ENCODE measurements around the gene BOD1.

BOD1 gene

DNA sequence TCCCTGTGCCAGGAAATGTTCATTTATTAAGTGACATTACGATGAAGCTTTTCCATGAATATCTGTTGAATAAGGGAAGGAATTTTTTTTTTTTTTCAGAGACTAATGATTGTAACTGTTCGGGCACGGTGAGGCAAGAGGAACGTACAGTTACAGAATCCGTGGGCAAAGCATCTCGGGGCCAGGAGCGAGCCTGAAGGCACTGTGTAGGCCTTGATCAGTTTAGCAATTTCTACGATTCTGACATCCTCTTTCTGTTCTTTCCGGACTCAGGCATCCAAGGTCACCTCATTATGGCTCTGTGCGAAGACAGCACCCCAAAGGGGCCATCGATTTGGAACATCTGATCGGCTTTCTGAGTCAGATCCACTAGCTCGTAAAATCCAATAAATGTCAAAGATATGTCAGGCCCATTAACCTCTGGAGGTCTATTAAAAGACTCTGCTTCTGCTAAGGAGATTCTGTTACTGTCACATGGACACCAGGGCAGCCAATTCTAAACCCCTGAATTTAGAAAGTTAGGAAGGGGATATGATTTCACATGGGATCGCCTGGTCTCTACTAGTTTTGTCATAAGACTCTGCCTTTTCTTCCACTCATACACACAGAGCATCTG is 41.4 kb upstream of the BOD1 start:
- no peak for DNase-seq (ENCODE audit: low read depth, low spot score)
- TF ChIP-seq POLR2AphosphoS5 (IDR thresholded peaks at IDR 0.05; ENCODE audit: borderline replicate concordance, low read depth, low read length) (no peak), FOXP2 (optimal IDR thresholded peaks at IDR 0.05; ENCODE audit: control extremely low read depth, extremely low read length, insufficient read depth) (no peak), EZH2 (IDR thresholded peaks at IDR 0.05) (no peak)
- H3K9ac ChIP-seq (ENCODE audit: insufficient read length) = no peak overlapping the region
- no peaks in the 10 kb centered on the region for H3K9me3 ChIP-seq (ENCODE audit: low read depth, low read length)
- no peak overlapping the region for H3K27ac ChIP-seq
- no peaks in the 10 kb centered on the region for H3K36me3 ChIP-seq (ENCODE audit: insufficient read depth, low read length)
- no peak overlapping the region for H3K4me3 ChIP-seq

DNA sequence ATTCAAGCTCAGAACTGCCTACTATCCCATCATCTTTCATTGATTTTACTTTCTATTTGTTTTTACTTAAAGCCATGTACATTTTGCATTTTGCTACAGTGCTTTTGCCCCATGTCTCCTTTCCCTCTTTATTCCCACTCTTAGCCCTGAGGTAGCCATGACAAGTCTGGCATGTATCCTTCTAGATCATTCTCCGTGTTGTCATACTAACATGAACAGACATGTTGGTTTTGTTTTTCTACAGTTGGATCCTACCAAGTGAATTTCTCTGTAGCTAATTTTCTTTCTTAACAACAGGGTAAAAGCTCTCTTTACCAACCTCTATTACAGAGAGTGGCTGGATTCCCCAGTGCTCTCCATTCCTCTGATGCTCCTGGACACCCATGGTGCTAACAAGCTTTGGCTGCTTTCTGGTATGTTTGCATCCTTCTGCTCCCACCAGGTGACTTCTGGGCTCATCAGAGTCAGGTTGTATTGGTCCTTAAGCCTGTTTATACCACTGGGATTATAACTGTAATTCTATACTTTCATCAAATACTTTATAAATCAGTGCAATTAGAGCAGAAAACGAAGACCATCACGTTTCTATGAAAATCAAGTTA is 38.8 kb upstream of the BOD1 start:
- DNase-seq (ENCODE audit: low read depth, low spot score) = no peak
- Histone ChIP-seq H3K27ac (no peak overlapping the region), H3K9ac (ENCODE audit: insufficient read length) (no peak overlapping the region), H3K9me3 (ENCODE audit: low read depth, low read length) (no peaks in the 10 kb centered on the region), H3K36me3 (ENCODE audit: insufficient read depth, low read length) (no peaks in the 10 kb centered on the region), H3K4me3 (no peak overlapping the region)
- TF ChIP-seq FOXP2 (optimal IDR thresholded peaks at IDR 0.05; ENCODE audit: control extremely low read depth, extremely low read length, insufficient read depth) = no peak

DNA sequence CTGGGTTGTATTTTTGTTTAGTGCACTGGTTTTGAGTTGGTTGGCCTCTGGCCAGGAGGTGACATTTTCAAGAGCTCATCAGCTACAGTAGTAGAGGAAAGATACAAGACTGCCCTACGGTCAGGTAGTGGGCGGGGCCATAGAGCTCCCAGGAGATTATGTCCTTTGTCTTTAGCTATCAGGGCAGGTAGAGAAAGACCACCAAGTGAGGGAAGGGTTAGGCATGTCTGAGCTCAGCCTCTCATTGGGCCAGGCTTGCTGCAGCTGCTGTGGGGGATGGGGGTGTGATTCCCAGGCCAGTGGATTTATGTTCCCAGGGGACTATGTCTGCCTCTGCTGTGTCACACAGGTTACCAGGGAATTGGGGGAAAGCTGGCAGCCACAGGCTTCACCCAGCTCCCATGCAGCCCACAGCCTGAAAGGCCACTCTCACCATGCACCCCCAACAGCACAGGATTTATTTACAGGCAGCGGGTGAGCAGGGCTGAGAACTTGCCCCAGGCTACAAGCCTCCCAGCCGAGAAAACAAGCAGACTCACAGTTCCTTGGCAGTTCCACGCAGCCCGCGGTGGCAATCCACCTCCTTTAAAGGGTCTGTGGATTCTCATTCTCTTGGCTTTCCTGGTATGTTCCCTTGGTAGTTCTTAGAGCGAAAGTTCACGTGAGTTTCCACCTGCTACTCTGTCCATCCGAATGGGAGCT is 37.5 kb upstream of the BOD1 start:
- TF ChIP-seq POLR2AphosphoS5 (IDR thresholded peaks at IDR 0.05; ENCODE audit: borderline replicate concordance, low read depth, low read length) (no peak), FOXP2 (optimal IDR thresholded peaks at IDR 0.05; ENCODE audit: control extremely low read depth, extremely low read length, insufficient read depth) (no peak), EZH2 (IDR thresholded peaks at IDR 0.05) (no peak)
- H3K9me3 ChIP-seq (ENCODE audit: low read depth, low read length) = no peaks in the 10 kb centered on the region
- H3K9ac ChIP-seq (ENCODE audit: insufficient read length) = no peak overlapping the region
- H3K4me3 ChIP-seq = no peak overlapping the region
- no peaks in the 10 kb centered on the region for H3K36me3 ChIP-seq (ENCODE audit: insufficient read depth, low read length)
- DNase-seq (ENCODE audit: low read depth, low spot score) = no peak
- no peak overlapping the region for H3K27ac ChIP-seq

DNA sequence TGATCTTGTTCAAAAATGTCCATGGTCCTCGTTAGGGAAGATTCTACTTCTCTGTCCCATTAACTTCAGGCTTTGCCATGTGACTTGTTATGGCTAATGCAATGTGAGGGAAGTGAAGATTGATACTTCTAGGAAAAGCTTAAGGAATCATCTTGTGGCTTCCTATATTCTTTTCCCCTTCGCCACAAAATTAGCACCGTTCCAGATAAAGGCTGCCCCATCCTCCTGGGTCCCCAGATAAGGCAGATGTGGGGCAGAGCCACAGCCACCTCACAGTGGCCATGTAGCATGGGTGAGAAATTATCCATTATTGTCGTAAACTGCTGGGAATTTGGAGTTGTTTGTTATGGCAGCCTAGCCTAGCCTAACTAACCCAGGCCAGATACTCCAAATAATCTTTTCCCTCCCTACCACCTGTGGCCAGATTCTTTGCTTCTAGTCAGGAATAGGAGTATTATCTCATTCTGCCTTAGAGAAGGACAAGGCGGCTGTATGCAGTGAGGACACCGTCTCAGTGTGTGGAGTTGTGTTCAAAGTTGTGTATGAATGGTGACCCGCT is 31.9 kb upstream of the BOD1 start:
- Histone ChIP-seq H3K9me3 (ENCODE audit: low read depth, low read length) (no peaks in the 10 kb centered on the region), H3K36me3 (ENCODE audit: insufficient read depth, low read length) (no peaks in the 10 kb centered on the region), H3K9ac (ENCODE audit: insufficient read length) (no peak overlapping the region), H3K4me3 (no peak overlapping the region), H3K27ac (no peak overlapping the region)
- no peak for TF ChIP-seq POLR2AphosphoS5 (IDR thresholded peaks at IDR 0.05; ENCODE audit: borderline replicate concordance, low read depth, low read length)
- TF ChIP-seq EZH2 (IDR thresholded peaks at IDR 0.05) = no peak
- TF ChIP-seq FOXP2 (optimal IDR thresholded peaks at IDR 0.05; ENCODE audit: control extremely low read depth, extremely low read length, insufficient read depth) = no peak
- DNase-seq (ENCODE audit: low read depth, low spot score) = no peak

DNA sequence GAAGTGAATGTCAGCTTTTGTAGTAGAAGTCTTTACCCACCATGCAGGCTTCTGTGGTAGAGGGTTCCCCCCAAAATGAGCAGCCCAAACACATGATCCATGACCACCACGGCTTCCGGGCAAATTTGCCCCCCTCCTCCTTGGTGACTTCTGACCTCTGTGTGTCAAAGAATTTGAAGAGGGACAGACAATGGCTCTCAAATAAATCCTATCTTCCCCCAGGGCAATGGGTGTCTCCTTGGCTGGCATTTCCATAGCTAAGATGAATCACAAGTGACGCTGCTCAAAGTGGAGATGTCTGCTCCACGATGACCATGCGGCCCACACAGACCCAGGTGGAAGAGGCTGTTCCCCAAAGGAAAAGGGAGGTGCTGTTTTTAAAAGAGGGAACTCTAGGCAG is 30.2 kb upstream of the BOD1 start:
- no peak for DNase-seq (ENCODE audit: low read depth, low spot score)
- TF ChIP-seq EZH2 (IDR thresholded peaks at IDR 0.05) = no peak
- no peak for TF ChIP-seq FOXP2 (optimal IDR thresholded peaks at IDR 0.05; ENCODE audit: control extremely low read depth, extremely low read length, insufficient read depth)
- no peak for TF ChIP-seq POLR2AphosphoS5 (IDR thresholded peaks at IDR 0.05; ENCODE audit: borderline replicate concordance, low read depth, low read length)
- H3K4me3 ChIP-seq = no peak overlapping the region
- H3K27ac ChIP-seq = no peak overlapping the region
- H3K9me3 ChIP-seq (ENCODE audit: low read depth, low read length) = no peaks in the 10 kb centered on the region
- H3K36me3 ChIP-seq (ENCODE audit: insufficient read depth, low read length) = no peaks in the 10 kb centered on the region
- no peak overlapping the region for H3K9ac ChIP-seq (ENCODE audit: insufficient read length)

DNA sequence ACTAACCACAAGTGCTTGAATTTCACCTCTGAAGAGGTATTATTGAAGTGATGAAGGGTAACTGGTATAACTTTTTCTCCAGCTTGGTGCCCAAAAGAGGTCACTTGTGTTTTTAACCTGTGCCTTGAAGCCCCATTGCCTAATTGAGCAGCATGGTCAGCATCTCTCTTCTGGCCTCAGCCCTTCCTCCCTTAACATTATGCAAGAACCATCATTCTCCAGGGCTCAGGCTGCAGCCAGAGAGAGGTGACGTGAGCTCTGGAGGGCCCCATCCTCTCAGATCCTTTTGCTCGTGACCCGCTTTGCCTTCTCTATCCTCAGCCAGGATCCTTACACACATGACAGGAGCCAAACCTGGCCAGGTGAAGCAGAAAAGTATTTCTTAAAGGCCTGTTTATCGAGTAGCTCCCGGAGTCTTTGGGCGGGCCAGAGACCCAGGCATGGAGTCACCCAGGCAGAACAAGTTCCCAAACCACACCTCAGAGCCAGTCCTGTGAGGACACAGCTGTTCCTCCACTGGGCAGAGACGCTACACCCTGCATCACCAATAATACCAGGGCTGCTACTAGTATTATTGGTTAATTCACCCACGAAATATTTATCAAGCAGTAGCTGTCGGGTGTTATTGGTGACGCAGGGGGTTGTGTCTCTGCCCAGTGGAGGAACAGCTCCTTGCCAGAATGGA is 29.6 kb upstream of the BOD1 start:
- no peak overlapping the region for H3K9ac ChIP-seq (ENCODE audit: insufficient read length)
- TF ChIP-seq FOXP2 (optimal IDR thresholded peaks at IDR 0.05; ENCODE audit: control extremely low read depth, extremely low read length, insufficient read depth) (no peak), POLR2AphosphoS5 (IDR thresholded peaks at IDR 0.05; ENCODE audit: borderline replicate concordance, low read depth, low read length) (no peak), EZH2 (IDR thresholded peaks at IDR 0.05) (no peak)

DNA sequence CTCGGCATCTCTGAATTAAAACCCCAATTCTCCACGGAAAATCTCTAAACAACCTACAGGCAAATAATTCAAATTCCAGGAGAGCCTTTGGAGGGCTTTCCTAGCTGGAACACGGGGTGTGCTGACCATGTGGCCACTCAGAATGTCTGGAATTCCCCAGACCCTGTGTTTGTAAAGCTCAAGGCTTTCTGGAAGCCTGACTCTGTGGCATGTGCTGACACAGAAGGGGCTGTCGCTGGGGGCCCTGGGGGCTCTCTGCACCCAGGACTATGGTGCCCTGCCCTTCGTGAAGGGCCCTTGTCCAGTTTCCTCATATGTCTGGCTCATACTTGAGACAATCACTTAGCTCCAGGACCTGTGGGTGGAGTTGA is 29.0 kb upstream of the BOD1 start:
- DNase-seq (ENCODE audit: low read depth, low spot score) = no peak
- Histone ChIP-seq H3K9ac (ENCODE audit: insufficient read length) (no peak overlapping the region), H3K27ac (no peak overlapping the region), H3K9me3 (ENCODE audit: low read depth, low read length) (no peaks in the 10 kb centered on the region), H3K4me3 (no peak overlapping the region), H3K36me3 (ENCODE audit: insufficient read depth, low read length) (no peaks in the 10 kb centered on the region)
- TF ChIP-seq POLR2AphosphoS5 (IDR thresholded peaks at IDR 0.05; ENCODE audit: borderline replicate concordance, low read depth, low read length) (no peak), FOXP2 (optimal IDR thresholded peaks at IDR 0.05; ENCODE audit: control extremely low read depth, extremely low read length, insufficient read depth) (no peak), EZH2 (IDR thresholded peaks at IDR 0.05) (no peak)

More for the DNA sequence above, 29.6 kb upstream of the BOD1 start:
- Histone ChIP-seq H3K4me3 (no peak overlapping the region), H3K9me3 (ENCODE audit: low read depth, low read length) (no peaks in the 10 kb centered on the region), H3K27ac (no peak overlapping the region), H3K36me3 (ENCODE audit: insufficient read depth, low read length) (no peaks in the 10 kb centered on the region)
- DNase-seq (ENCODE audit: low read depth, low spot score) = no peak

All from SK-N-MC (cell line).